ENCODE measurements around the gene STAMBP.

GRCh38 chr2:73838889-73839534 is 10.3 kb downstream of the STAMBP start:
- no peak for TF ChIP-seq CTCF (IDR thresholded peaks at IDR 0.05)
- TF ChIP-seq EP300 (IDR thresholded peaks at IDR 0.05) = no peak
- TF ChIP-seq POLR2A (IDR thresholded peaks at IDR 0.05) = no peak

All from suprapubic skin (tissue), 3 donors.